Bronchial epithelial cell (primary cell): ENCODE measurements around the gene VWA8. TPM values are rescaled to one million over a fixed set of nuclear protein-coding genes. Genes with fewer than 3 reads are reported as not detected.
"Not testable (repeated sequence)": the region's sequence is repeated elsewhere in the genome, so short reads cannot be mapped to it uniquely, and the experiment has no call there.

Source experiments
- DNase-seq: peaks from one replicate; pipeline ENCODE4 v3.0.0-alpha.2; 2010; ENCODE audit warnings: low read depth
- FAIRE-seq: peaks from 2 replicates; lab custom pipeline; 2011; peaks lifted over from hg19 to GRCh38; lab: Jason Lieb, UNC
- H3K27me3 ChIP-seq: 2 replicates; pipeline ENCODE4 v1.5.1; 2011; ENCODE audit warnings: low read length; ENCODE audit not compliant: control insufficient read depth, insufficient read depth
- H3K36me3 ChIP-seq: 2 replicates; pipeline ENCODE4 v1.5.1; 2011; ENCODE audit warnings: low read length; ENCODE audit not compliant: control insufficient read depth, insufficient read depth
- H3K4me3 ChIP-seq: 2 replicates; pipeline ENCODE4 v1.5.1; 2011; ENCODE audit warnings: mild to moderate bottlenecking, low read depth, low read length, control low read depth
- CTCF ChIP-seq: IDR thresholded peaks from 2 replicates; pipeline ENCODE4 v1.5.1; 2011; ENCODE audit warnings: mild to moderate bottlenecking, moderate library complexity, low read length, control low read depth, inconsistent platforms; ENCODE audit not compliant: insufficient read depth, severe bottlenecking
- total RNA-seq: library from RNA; depleted of rRNA; stranded (reverse); fragments of >200 nt; gene quantifications from 2 replicates; pipeline ENCODE4 v1.2.1, GENCODE V29; 2014

The VWA8 gene
- total RNA-seq, 1 donor from 2014 or later, result 17.1 TPM

- no peaks in the 10 kb centered on the region for H3K27me3 ChIP-seq
- no peak overlapping the region for H3K4me3 ChIP-seq
- FAIRE-seq (no peak), DNase-seq (no peak)
- no peak for TF ChIP-seq CTCF
- no peaks in the 10 kb centered on the region for H3K36me3 ChIP-seq
These were observed 412.9 kb downstream of the VWA8 start for GRCh38 chr13:41548031-41548430.

- Histone ChIP-seq H3K4me3 (no peak overlapping the region), H3K36me3 (no peaks in the 10 kb centered on the region), H3K27me3 (no peaks in the 10 kb centered on the region)
- TF ChIP-seq CTCF, result no peak
- DNase-seq, result peak; percentile 52
- no peak for FAIRE-seq
These were observed 413.5 kb downstream of the VWA8 start for GRCh38 chr13:41547251-41548000.

- TF ChIP-seq CTCF, result no peak
- no peak overlapping the region for H3K4me3 ChIP-seq
- H3K36me3 ChIP-seq, result no peaks in the 10 kb centered on the region
- FAIRE-seq, result peak; percentile 36
- no peaks in the 10 kb centered on the region for H3K27me3 ChIP-seq
- peak; percentile 87 for DNase-seq
These were observed 414.3 kb downstream of the VWA8 start for GRCh38 chr13:41546372-41547190.

GRCh38 chr13:41545432-41545707 is 415.5 kb downstream of the VWA8 start:
- no peaks in the 10 kb centered on the region for H3K36me3 ChIP-seq
- no peak for DNase-seq
- H3K4me3 ChIP-seq, result no peak overlapping the region
- no peak for TF ChIP-seq CTCF
- FAIRE-seq, result no peak
- H3K27me3 ChIP-seq, result no peaks in the 10 kb centered on the region

GRCh38 chr13:41543664-41544300 is 417.1 kb downstream of the VWA8 start:
- DNase-seq, result no peak
- no peak for FAIRE-seq
- TF ChIP-seq CTCF, result no peak

GRCh38 chr13:41542799-41543198 is 418.1 kb downstream of the VWA8 start:
- DNase-seq, H3K36me3 ChIP-seq, H3K27me3 ChIP-seq, H3K4me3 ChIP-seq, FAIRE-seq: not testable (repeated sequence)

More at GRCh38 chr13:41543664-41544300, 417.1 kb downstream of the VWA8 start:
- H3K4me3 ChIP-seq, result no peak overlapping the region
- no peaks in the 10 kb centered on the region for H3K36me3 ChIP-seq
- no peaks in the 10 kb centered on the region for H3K27me3 ChIP-seq
